Activated CD4-positive, CD25-positive, alpha-beta regulatory T cell (primary cell): ENCODE results near the gene PHKA1.
"Not testable (repeated sequence)": the region's sequence is repeated elsewhere in the genome, so short reads cannot be mapped to it uniquely, and the experiment has no call there.

Experiments used
- DNase-seq, 4 experiments: peaks; one replicate each; lab custom pipeline; 2025; lab: John Stamatoyannopoulos, UW

Gene PHKA1

DNA sequence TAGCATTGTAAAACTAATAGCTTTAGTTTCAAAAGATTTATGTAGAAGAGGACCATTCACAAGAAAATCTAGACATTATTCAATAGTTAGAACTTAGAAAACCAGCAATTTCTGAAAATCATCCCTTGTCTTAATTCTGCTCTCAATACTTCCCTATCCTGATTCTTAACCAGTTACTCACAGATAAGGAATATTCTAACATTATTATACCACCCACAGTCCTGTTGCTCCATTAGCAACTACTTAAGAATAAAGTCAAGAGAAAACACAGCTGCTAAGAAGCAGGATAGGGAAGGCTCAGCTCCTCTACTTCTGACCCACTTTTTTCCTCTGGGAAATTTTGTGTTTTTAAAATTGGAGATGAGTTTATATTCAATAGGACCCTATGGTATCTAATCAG lies 47.7 kb downstream of the PHKA1 start:
- DNase-seq: no peak

DNA sequence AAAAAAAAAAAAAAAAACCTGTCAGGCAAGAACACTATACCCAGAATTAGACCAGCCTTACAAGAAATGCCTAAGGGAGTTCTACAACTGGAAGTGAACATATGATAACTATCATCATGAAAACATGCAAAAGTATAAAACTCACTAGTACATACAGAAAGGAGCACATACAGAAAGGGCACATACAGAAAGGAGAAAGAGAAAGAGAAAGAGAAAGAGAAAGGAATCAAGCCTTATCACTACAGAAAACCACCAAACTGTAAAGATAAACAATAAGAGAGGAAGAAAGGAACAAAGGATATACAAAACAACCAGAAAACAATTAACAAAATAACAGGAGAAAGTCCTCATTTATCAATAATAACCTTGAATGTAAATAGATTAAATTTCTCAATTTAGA lies 50.4 kb downstream of the PHKA1 start:
- DNase-seq: no peak

DNA sequence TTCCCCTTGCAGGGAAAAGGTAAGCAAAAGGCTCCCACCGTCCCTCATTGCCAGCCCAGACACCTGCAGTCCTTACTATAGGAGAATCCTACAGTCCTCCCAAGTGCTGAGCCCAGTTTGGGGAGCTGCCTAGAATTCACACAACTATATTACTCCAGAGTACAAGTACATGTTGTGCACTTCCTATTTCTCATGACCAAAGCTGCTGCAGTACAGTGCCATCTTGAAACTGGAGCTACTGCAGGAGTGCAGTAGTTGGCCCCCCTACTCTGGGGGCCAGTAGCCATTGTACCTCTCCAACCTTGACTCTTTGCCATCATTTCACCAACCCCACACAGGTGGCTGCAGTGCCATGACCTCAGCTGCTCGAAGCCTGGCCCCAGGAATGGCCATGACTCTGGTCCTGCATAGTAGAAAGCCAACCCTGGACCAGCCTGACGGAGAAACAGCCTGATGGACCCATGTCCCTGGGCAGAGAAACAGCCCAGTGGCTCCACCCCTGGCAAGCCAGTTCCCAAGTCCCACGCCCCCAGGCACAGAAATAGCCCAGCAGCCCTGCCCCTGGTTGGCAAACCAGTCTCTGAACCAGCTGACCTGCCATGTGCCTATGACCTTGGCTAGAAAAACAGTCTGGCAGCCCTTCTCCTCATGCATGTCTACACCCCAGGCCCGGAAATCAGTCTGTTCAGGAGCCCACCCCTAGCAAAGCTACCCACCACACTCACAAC lies 51.9 kb downstream of the PHKA1 start:
- no peak for DNase-seq

DNA sequence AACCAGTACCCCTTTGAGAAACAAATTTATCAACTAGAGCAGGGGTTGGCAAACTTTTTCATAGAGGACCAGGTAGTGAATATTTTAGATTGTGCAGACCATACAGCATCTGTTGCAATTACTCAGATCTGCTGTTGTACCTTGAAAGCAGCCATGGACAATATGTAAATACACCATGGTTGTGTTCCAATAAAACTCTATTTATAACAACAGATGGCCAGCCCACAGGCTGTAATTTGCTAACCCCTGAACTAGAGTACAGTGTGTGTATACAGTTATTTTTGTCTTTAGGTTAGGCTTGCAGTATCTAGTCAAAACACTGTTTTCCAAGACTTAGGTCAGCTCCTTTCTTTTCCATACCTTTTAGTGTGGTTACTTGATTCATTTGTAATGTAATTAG lies 54.4 kb downstream of the PHKA1 start:
- DNase-seq: no peak

DNA sequence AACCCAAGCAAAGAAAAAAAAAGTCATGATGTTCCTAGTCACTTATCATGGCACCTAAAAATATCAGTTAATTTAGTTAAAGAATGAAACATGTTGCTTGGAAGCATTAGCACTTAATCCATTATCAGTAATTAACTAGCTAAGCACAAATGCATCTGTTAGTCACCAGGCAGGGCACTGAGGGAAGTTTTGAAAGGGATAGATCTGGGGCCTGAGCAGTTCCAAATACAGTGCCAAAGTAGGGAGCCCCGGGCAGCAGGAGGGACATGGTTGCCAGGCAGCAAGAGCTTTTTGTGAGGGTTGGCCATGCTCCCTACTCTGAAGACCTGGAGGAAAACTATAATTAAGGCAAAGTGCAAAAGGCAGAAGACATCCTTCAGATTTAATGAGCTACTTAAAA lies 62.0 kb downstream of the PHKA1 start:
- no peak for DNase-seq

DNA sequence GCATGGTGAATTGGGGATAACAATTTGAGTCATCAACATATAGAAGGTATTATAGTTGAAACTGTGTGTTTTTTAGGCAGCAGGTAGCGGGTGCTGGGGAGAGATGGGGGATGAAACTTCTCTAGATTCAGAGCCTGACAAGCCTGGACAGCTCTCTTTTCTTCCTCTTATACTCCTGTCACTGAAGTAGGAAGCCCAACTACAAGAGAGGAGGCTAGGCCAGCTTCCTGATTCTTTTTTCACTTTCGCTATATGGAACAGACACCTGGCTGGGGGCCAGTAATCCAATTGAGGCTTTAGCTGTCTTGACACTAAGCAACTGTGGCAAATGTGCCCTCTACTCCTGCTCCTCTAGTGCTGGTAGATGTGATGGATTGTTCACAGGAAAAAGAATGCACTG lies 69.2 kb downstream of the PHKA1 start:
- no peak for DNase-seq

DNA sequence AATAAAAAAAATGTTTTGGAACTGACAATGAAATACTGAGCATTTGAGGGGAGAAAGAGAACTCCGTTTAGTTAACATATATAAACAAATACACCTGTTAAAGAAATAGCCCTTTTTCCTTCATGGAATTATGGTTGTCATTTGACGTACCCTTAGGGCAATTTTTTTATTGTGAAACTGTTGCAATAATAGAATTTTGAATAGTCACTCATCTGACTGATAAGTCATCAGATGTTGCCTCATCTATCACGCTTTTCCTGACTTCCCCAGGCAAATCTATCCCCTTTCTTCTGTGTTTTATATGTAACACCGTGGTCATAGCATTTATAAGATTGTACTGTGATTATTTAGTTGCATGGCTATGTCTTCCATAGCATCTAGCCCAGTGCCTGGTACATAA lies 72.5 kb downstream of the PHKA1 start:
- no peak for DNase-seq

DNA sequence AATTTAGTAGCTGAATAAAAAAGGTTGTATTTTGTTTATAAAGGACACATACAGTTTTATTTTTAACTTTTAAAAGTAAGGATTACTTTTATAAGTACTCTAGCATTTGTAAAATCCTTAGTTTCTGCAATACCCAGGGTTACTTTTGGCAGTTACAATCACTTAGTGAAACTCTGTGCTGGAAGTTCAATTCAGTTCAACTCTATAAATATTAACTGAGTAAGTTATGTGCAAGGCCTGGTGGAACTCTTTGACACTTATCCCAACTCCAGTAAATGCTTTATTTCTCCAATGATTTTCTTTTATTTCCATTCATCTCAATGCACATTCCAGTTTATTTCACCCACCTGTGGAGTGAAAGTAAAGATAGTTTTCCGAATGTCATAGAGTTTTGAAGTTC lies 78.2 kb downstream of the PHKA1 start:
- no peak for DNase-seq

DNA sequence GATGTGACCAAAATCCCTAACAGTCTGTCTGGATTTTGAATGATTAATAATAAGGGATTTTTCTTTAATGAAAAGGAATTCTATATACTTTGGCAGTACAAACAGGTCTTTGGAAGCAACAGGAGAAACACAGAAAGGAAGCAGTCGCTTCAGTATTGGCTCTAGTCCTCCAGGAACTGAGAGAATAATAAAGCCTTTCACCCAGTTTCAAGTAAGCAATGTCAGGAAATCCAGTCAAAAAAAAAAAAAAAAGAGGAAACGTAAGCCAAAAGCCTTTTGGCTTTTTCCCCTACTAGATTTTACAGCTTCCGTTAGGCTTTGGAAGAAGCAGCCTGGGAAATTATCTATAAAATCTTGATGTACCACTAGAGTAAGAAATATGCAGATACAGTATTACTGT lies 79.8 kb downstream of the PHKA1 start:
- DNase-seq: no peak

DNA sequence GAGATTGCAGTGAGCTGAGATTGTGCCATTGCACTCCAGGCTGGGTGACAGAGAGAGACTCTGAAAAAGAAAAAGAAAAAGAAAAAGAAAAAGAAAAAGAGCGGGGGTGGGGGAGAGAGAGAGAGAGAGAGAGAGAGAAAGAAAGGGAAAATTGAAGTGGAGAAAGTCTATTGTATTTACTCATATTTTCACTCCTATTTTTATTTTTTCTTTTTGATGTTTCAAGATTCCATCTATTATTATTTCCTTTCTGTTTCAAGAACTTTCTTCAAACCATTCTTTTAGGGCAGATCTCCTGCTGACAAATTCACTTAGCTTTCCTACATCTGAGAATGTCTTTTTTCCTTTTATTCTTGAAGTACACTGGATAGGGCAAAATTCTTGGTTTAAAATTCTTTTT lies 83.9 kb downstream of the PHKA1 start:
- DNase-seq: no peak

DNA sequence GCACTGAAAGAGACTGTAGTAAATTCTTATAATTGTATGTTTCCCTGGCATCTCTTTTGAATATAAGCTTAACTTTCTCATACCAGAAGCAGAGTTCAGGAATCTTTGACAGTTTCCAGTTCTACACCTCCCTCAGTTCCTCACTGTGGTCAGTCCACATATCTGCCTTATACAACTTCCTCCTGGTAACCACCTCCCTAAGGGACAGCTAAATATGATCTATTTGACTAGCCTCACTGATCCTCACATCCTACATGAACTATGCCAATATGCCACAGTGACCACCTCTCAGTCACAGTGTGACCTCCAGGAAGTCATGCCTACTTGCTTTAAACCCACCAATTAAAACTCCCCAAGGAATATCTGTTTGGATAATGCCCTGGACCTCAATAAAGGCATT lies 89.9 kb downstream of the PHKA1 start:
- DNase-seq: no peak

DNA sequence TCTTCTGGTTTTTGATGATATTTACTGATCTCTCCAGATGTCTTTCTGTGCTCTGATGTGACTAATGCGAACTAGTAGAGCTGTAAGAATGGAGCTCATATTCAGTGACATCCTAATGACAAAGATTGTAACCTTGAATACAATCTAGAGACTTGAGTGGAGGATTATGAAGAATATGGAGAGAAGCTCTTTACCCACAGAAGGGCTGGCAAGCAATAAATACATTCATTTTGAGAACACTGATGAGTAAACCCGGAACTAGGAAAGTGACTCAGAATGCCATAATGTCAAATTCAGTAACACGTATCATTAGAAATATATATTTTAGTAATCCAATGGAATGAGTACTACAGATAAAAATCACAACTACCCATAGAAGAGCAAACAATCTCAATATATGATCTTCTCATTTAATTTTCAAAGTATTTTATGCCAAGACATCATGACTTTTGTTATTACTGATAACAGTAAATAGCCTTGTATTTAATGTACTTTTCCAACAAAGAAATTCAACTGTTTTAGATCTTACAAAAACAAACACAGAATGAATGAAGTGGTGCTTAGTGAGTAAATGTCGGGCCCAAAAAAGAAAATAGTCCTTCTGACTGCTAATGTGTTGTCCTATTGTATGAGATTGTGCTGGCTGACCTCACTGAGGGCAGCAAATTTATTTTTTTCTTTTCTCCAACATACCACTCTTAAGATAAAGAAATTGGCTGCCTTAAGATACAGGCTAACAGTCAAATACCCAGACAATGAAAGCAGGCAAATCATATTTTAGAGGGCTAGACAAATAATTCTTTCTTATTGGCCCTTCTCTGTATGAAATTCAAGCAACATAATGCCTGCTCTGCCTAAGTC lies 92.3 kb downstream of the PHKA1 start:
- no peak for DNase-seq

DNA sequence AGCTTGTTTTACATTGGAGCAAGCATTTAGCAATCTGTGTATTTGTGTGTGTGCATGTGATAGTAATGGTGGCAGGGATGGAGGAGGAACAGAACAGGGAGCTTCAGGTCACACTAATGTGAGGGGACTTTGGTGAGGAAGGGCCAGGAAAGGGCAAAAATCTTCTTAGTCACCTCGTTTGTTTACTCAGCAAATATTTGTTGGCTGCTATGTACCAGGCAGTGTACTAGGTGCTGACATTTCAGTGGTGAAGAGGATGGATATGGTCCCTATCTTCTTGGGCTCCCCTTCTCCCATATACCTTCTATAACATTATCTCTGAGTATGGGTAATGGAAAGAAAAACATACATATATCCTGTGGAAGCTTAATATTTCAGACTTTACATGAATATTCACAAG lies 92.9 kb downstream of the PHKA1 start:
- no peak for DNase-seq

DNA sequence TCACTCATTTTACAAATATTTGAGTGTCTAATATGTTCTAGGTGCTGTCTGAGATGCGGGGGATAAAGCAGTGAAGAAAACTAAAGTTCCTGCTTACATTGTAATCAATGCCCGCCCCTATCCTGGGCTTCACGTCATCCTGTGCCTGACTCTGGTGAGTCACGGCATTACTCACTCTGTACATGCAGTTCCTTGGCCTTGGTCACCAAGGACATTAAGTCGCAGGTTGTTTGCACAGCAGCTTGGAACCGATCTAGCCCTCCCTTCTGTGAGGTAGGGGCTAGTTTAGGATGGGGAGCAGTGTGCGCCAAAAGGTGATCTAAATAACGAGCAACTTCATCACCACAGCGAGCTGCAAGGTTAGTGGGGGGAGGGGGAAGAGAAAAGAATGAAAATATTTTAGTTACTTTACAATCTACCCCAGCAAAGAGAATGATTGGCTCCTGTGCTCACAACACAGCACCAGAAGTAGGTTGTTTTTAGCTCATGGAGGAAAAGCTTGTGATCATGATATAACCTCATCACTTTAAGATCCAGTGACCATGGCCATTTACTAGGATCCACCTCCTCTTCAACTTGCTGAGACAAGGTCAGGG lies 93.5 kb downstream of the PHKA1 start:
- DNase-seq: peak in 1 of 4 experiments; percentile 5

DNA sequence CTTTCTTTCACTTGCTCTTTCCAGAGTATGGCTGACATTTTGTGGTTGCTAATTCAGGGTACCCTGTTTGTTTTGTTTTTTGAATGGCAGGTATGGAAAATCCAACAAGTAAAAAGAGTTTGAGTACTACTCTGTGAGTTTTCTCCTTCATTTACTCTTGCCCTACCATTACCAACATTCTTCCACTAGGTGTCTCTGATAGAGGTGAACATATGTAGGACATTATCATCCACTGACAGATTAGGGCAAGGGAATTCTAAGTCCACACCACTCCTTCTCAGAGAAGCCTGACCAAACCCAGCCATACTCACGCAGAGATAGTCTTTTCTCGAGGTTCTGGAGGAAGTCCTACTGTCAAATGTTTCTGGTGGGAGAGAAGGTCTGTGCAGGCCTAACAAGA lies 104.8 kb downstream of the PHKA1 start:
- DNase-seq: no peak

DNA sequence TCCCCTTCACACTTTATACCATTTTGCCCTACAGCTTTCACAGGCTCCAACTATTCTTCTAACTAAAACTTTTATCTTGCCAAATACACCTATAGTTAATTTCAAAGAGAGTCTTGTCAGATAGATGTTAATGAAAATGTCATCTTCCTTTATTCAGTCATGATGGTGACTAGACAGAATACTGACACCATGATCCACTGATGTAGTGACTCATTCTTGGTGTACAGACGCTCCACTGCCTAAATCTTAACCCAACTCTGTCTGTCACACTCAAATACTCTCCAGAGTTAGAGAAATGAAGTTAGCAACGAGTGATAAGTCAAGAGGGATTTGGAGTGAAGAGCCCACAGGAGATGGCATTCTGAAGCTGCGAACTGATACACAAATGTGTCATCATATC lies 109.4 kb downstream of the PHKA1 start:
- no peak for DNase-seq

DNA sequence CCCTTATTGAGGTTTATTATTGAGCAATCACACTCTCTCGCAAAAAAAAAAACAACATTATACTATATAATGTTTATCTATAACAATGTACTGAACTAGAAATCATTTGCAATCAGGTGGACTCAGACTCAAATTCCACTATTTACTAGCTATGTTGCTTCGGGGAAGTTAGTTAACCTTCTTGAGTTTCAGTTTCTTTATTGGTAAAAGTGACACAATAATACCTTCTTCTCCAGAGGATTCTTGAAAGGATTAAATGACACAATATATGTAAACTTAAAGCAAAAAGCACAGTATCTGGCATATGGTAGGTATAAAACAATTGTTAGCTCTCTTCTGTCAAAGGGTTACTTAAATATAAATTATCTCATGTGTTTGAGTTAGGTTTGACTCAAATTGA lies 110.0 kb downstream of the PHKA1 start:
- DNase-seq: no peak

DNA sequence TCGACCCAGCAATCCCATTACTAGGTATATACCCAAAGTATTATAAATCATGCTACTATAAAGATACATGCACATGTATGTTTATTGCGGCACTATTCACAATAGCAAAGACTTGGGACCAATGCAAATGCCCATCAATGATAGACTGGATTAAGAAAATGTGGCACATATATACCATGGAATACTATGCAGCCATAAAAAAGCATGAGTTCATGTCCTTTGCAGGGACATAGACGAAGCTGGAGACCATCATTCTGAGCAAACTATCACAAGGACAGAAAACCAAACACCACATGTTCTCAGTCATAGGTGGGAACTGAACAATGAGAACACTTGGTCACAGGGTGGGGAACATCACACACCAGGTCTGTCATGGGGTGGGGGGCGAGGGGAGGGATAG lies 123.1 kb downstream of the PHKA1 start:
- DNase-seq: not testable (repeated sequence)

DNA sequence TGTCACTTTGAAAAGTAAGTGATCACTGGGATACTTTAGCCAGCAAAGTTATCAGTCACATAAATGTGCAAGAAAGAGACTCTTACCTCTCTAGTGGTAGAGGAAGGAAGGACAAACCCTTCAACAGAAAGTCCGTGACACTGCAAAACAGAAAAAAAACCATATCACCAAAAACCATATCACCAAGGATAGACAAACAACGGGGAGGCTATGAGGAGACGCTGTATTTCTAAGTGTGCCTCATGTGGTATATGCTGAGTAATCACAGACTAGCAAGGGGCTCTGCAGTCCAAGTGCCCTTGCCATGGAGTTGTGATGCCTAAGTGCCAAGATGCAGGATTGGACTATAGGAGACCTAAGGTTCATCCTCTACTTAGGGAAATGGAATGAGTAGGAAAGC lies 129.9 kb downstream of the PHKA1 start:
- no peak for DNase-seq

DNA sequence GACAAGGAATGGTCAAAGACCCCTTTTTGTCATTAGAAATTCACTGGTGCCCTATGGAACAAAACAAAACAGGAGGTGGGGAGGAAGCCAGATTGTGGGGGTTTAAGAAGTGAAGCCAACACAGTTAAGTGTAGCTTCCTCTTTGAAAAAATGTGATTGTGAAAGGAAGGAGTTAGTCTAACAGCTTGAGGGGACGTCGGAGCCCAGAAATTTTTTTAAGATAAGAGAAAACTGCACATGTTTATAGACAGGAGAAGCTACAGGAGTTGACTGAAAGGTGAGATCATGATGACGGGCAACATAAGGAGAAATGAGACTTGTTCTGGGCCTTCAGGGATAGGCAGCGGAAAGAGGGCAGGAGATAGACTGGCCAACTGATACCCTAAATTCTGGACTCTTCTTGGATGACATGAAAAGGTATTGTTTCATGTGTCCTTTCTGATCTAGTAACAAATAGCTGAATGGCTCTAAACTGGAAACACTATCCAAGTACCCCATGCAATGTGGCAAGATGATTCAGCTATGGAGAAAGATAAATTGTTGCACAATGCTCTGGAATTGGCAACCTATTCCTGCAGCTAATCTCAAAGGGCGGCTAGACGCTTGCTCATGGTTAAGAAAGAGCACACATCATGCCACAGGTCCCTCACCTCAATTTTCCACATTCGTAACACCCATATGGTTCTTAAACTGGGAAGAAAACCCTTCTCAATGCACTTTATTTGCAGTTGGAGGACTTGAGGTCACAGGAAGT lies 137.8 kb downstream of the PHKA1 start:
- no peak for DNase-seq

DNA sequence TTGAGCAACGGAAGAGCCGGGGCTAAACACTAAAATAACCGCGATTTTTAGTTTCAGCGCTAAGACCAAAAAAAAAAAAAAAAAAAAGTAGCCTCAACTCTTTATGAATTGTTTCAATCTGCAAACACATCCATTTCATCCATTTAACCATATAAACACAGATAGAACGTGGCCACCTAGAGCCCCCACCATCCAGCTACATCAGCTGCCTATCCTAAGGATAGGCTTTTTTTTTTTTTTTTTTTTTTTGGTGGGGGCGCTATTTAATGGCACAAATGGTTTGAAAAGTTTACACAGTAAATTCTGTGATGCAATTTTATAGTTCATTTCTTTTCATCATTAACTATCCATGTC lies 141.0 kb downstream of the PHKA1 start:
- no peak for DNase-seq
